ENCODE measurements around the gene FCMR. TPM values are rescaled to one million over a fixed set of nuclear protein-coding genes. Genes with fewer than 3 reads are reported as not detected.

FCMR gene
- total RNA-seq, 4 donors from 2014 or later, result 0.88 to 4.2 (median 1.00) TPM; not detected in 1

- no peak for DNase-seq
- H3K27ac ChIP-seq, result peak overlapping the region in 1 of 4 donors; percentile 20
Measured at GRCh38 chr1:206890125-206891060, 31.3 kb downstream of the FCMR start.

GRCh38 chr1:206887701-206888100, 34.0 kb downstream of the FCMR start:
- H3K27me3 ChIP-seq, result peaks cover 0 to 11% (median 0%) of the 10 kb centered on the region in 4 donors
- no peak overlapping the region for H3K27ac ChIP-seq
- H3K4me1 ChIP-seq, result peaks cover 3 to 47% (median 10%) of the 10 kb centered on the region in 3 donors
- intact Hi-C loops (cut with DNase I), result no loop called here
- 39 to 44% methylated on average over 4 of the region's 4 CpGs for WGBS, 2 donors
- H3K9me3 ChIP-seq, result no peaks in the 10 kb centered on the region
- no peaks in the 10 kb centered on the region for H3K36me3 ChIP-seq
- no peak for DNase-seq
- H3K4me3 ChIP-seq, result no peak overlapping the region
- TF ChIP-seq CTCF (IDR thresholded peaks at IDR 0.05) (no peak), POLR2A (IDR thresholded peaks at IDR 0.05) (no peak)

More at GRCh38 chr1:206890125-206891060, 31.3 kb downstream of the FCMR start:
- H3K9me3 ChIP-seq, result no peaks in the 10 kb centered on the region
- TF ChIP-seq POLR2A (IDR thresholded peaks at IDR 0.05) (no peak), CTCF (IDR thresholded peaks at IDR 0.05) (no peak)
- H3K27me3 ChIP-seq, result peaks cover 0 to 11% (median 0%) of the 10 kb centered on the region in 4 donors
- no peaks in the 10 kb centered on the region for H3K36me3 ChIP-seq
- H3K4me3 ChIP-seq, result no peak overlapping the region
- H3K4me1 ChIP-seq, result peaks cover 3 to 40% (median 5%) of the 10 kb centered on the region in 3 donors
- WGBS, 2 donors, result 45 to 53% methylated on average over 13 to 15 of the region's 15 CpGs
- intact Hi-C loops (cut with DNase I), result no loop called here

- peaks cover 3 to 47% (median 10%) of the 10 kb centered on the region in 3 donors for H3K4me1 ChIP-seq
- WGBS, 2 donors, result 83 to 100% methylated on average over 1 of the region's 1 CpG
- TF ChIP-seq POLR2A (IDR thresholded peaks at IDR 0.05), result no peak
- no peak for TF ChIP-seq CTCF (IDR thresholded peaks at IDR 0.05)
- H3K9me3 ChIP-seq, result no peaks in the 10 kb centered on the region
- H3K27ac ChIP-seq, result no peak overlapping the region
- H3K27me3 ChIP-seq, result peaks cover 0 to 7% (median 0%) of the 10 kb centered on the region in 4 donors
- intact Hi-C loops (cut with DNase I), result no loop called here
- no peak for DNase-seq
- H3K36me3 ChIP-seq, result no peaks in the 10 kb centered on the region
- H3K4me3 ChIP-seq, result no peak overlapping the region
Measured at GRCh38 chr1:206886831-206887230, 34.9 kb downstream of the FCMR start.

GRCh38 chr1:206885341-206886060, 36.2 kb downstream of the FCMR start:
- intact Hi-C loops (cut with DNase I), result no loop called here
- Histone ChIP-seq H3K27me3 (peaks cover 0 to 3% (median 0%) of the 10 kb centered on the region in 4 donors), H3K4me3 (no peak overlapping the region), H3K9me3 (no peaks in the 10 kb centered on the region), H3K4me1 (peaks cover 3 to 35% (median 10%) of the 10 kb centered on the region in 3 donors), H3K36me3 (no peaks in the 10 kb centered on the region), H3K27ac (no peak overlapping the region)
- TF ChIP-seq CTCF (IDR thresholded peaks at IDR 0.05), result no peak
- TF ChIP-seq POLR2A (IDR thresholded peaks at IDR 0.05), result no peak
- DNase-seq, result no peak
- WGBS, 2 donors, result 31 to 51% methylated on average over 3 of the region's 3 CpGs
